Breast epithelium (tissue), 3 donors: ENCODE results near the gene SV2C.

Source experiments
- POLR2AphosphoS5 ChIP-seq, 3 donors: sonication (generic); formaldehyde crosslinking; IDR thresholded peaks; one replicate each; pipeline ENCODE4 v1.6.1; 2017; ENCODE audit warnings: antibody characterized with exemption in 3 of 3
- TF ChIP-seq, protein P1 (sequence below), 3 donors: fragments of 450-650 bp; IDR thresholded peaks; one replicate each; pipeline ENCODE4 v1.5.1; 2016 to 2017; ENCODE audit warnings: antibody characterized with exemption in 3 of 3, mild to moderate bottlenecking in 3 of 3, moderate library complexity in 3 of 3

DNA sequence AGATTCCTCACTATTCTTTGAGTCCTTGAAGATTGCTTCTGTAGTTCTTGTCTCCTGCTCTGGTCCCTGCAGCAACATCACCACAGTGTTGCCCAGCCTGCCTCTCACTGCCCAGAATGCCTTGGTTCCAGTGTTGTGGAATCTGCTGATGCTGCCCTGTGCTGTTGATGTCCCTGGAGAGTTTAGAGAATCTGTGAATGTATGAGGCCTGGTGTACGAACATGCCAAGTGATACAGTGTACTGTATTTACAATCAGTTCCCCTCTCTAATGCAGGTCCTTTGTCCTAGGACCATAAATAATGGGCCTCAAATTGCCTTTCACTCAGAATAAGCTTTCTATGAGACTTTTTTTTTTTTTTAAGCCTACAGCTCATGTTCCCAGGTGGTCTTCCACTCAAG lies 8.2 kb downstream of the SV2C start:
- TF ChIP-seq, protein P1, sequence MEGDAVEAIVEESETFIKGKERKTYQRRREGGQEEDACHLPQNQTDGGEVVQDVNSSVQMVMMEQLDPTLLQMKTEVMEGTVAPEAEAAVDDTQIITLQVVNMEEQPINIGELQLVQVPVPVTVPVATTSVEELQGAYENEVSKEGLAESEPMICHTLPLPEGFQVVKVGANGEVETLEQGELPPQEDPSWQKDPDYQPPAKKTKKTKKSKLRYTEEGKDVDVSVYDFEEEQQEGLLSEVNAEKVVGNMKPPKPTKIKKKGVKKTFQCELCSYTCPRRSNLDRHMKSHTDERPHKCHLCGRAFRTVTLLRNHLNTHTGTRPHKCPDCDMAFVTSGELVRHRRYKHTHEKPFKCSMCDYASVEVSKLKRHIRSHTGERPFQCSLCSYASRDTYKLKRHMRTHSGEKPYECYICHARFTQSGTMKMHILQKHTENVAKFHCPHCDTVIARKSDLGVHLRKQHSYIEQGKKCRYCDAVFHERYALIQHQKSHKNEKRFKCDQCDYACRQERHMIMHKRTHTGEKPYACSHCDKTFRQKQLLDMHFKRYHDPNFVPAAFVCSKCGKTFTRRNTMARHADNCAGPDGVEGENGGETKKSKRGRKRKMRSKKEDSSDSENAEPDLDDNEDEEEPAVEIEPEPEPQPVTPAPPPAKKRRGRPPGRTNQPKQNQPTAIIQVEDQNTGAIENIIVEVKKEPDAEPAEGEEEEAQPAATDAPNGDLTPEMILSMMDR (IDR thresholded peaks at IDR 0.05), result no peak
- TF ChIP-seq POLR2AphosphoS5 (IDR thresholded peaks at IDR 0.05), result no peak
